ENCODE data around the gene SNAPC4. TPM values are rescaled to one million over a fixed set of nuclear protein-coding genes. Genes with fewer than 3 reads are reported as not detected.

The SNAPC4 gene
- total and polyA plus RNA-seq, 2 experiments from 2014 or later: 6.3 to 10.5 TPM

DNA sequence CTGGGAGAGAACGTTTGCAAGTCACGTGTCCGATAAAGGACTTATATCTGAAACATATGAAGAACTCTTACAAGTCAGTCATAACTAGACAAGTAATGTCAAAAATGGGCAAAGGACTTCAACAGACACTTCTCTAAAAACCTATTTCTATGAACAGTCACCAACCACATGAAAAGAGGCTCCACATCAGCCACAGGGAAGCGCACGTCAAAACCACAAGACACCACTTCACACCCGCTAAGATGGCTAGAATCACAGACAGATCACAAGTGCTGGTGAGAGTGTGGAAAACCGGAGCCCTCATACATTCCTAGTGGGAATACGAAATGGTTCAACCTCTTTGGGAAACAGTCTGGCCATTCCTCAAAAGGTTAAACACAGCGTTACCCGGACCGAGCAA, 15.0 kb downstream of the SNAPC4 start:
- Histone ChIP-seq H3K27ac (no peak overlapping the region), H3K9me3 (ENCODE audit: low read depth) (no peaks in the 10 kb centered on the region), H3K79me2 (no peaks in the 10 kb centered on the region), H3K4me3 (no peak overlapping the region), H2AFZ (no peak overlapping the region), H3K27me3 (no peaks in the 10 kb centered on the region), H3K4me2 (no peak overlapping the region), H3K36me3 (replicated peaks; ENCODE audit: insufficient read depth, low read depth) (no peaks in the 10 kb centered on the region), H3K4me1 (ENCODE audit: insufficient read depth) (no peaks in the 10 kb centered on the region), H4K20me1 (ENCODE audit: insufficient read depth, poor library complexity, severe bottlenecking) (no peaks in the 10 kb centered on the region), H3K9me2 (replicated peaks; ENCODE audit: insufficient read depth) (no peaks in the 10 kb centered on the region)
- TF ChIP-seq, protein P1, sequence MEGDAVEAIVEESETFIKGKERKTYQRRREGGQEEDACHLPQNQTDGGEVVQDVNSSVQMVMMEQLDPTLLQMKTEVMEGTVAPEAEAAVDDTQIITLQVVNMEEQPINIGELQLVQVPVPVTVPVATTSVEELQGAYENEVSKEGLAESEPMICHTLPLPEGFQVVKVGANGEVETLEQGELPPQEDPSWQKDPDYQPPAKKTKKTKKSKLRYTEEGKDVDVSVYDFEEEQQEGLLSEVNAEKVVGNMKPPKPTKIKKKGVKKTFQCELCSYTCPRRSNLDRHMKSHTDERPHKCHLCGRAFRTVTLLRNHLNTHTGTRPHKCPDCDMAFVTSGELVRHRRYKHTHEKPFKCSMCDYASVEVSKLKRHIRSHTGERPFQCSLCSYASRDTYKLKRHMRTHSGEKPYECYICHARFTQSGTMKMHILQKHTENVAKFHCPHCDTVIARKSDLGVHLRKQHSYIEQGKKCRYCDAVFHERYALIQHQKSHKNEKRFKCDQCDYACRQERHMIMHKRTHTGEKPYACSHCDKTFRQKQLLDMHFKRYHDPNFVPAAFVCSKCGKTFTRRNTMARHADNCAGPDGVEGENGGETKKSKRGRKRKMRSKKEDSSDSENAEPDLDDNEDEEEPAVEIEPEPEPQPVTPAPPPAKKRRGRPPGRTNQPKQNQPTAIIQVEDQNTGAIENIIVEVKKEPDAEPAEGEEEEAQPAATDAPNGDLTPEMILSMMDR (IDR thresholded peaks at IDR 0.05; ENCODE audit: poor library complexity): no peak
- TF ChIP-seq EZH2 (IDR thresholded peaks at IDR 0.05; ENCODE audit: borderline replicate concordance) (no peak), EZH2phosphoT487 (IDR thresholded peaks at IDR 0.05; ENCODE audit: low read depth, severe bottlenecking, unreplicated experiment) (no peak)
- DNase-seq (ENCODE audit: low spot score): no peak
- 97% methylated on average over 11 of the region's 11 CpGs for WGBS (ENCODE audit: low lambda C conversion rate, missing lambda C conversion rate)

DNA sequence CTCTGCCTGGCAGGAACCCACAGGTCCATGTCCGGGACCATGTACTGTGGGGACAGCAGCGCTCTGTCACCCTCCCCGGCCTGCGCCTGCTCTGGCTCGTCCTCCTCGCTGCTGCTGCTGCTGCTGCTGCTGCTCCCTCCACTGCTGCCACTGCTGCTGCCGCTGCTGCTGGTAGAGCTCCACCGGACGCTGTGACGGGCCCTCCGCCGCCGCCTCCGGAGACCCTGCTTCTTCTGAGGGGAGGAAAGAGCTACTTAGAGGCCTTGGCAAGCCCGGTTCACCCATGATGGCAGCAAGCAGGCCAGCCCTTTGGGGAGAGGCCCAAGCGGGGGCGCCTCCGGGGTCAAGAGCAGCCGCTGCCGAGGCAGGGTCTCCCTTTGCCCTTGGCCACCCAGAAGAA, 16.5 kb downstream of the SNAPC4 start:
- H3K4me1 ChIP-seq (ENCODE audit: insufficient read depth): no peaks in the 10 kb centered on the region
- H3K9me3 ChIP-seq (ENCODE audit: low read depth): no peaks in the 10 kb centered on the region
- no peaks in the 10 kb centered on the region for H3K27me3 ChIP-seq
- H3K27ac ChIP-seq: no peak overlapping the region
- no peak overlapping the region for H3K4me2 ChIP-seq
- no peak for DNase-seq (ENCODE audit: low spot score)
- no peak overlapping the region for H3K4me3 ChIP-seq
- no peaks in the 10 kb centered on the region for H3K79me2 ChIP-seq
- H3K9me2 ChIP-seq (replicated peaks; ENCODE audit: insufficient read depth): no peaks in the 10 kb centered on the region
- no peaks in the 10 kb centered on the region for H4K20me1 ChIP-seq (ENCODE audit: insufficient read depth, poor library complexity, severe bottlenecking)
- H3K36me3 ChIP-seq (replicated peaks; ENCODE audit: insufficient read depth, low read depth): no peaks in the 10 kb centered on the region
- no peak overlapping the region for H2AFZ ChIP-seq
- WGBS (ENCODE audit: low lambda C conversion rate, missing lambda C conversion rate): 99% methylated on average over 20 of the region's 20 CpGs
- TF ChIP-seq EZH2phosphoT487 (IDR thresholded peaks at IDR 0.05; ENCODE audit: low read depth, severe bottlenecking, unreplicated experiment) (no peak), EZH2 (IDR thresholded peaks at IDR 0.05; ENCODE audit: borderline replicate concordance) (no peak)
- TF ChIP-seq, protein P1 (IDR thresholded peaks at IDR 0.05; ENCODE audit: poor library complexity): no peak

DNA sequence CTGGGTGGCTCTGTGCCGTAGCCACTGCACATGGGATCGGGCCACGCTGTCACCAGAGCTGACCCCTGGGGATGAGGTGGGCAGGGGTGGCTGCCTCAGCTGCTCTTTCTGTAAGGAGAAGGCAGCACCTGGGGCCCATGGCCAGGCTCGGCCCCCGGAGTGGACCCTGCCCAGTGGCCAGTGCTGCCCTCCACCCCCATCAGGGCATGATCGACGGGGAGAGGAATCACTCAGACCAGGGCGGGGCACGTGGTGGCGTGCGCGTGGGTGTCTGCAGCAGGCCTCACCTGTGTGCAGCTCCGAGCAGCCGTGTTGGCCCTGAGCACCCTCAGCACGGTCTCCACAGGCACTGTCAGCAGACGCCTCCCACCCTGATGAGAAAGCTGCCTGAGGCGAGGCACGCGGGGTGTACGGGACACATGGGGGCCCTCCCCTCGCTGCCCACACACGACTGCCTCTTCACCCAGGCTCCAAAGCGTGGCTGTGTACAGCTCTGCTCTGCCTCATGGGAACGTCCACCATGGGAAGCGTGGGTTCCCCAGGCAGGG, 17.9 kb downstream of the SNAPC4 start:
- no peak for TF ChIP-seq EZH2phosphoT487 (IDR thresholded peaks at IDR 0.05; ENCODE audit: low read depth, severe bottlenecking, unreplicated experiment)
- TF ChIP-seq, protein P1 (IDR thresholded peaks at IDR 0.05; ENCODE audit: poor library complexity): no peak
- no peak for TF ChIP-seq EZH2 (IDR thresholded peaks at IDR 0.05; ENCODE audit: borderline replicate concordance)

More for the DNA sequence above, 17.9 kb downstream of the SNAPC4 start:
- WGBS (ENCODE audit: low lambda C conversion rate, missing lambda C conversion rate): 92% methylated on average over 25 of the region's 25 CpGs
- Histone ChIP-seq H3K27ac (no peak overlapping the region), H3K36me3 (replicated peaks; ENCODE audit: insufficient read depth, low read depth) (no peaks in the 10 kb centered on the region), H4K20me1 (ENCODE audit: insufficient read depth, poor library complexity, severe bottlenecking) (no peaks in the 10 kb centered on the region), H3K9me3 (ENCODE audit: low read depth) (no peaks in the 10 kb centered on the region), H3K4me3 (no peak overlapping the region), H3K4me2 (no peak overlapping the region), H2AFZ (no peak overlapping the region), H3K4me1 (ENCODE audit: insufficient read depth) (no peaks in the 10 kb centered on the region), H3K27me3 (no peaks in the 10 kb centered on the region), H3K79me2 (no peaks in the 10 kb centered on the region), H3K9me2 (replicated peaks; ENCODE audit: insufficient read depth) (no peaks in the 10 kb centered on the region)
- DNase-seq (ENCODE audit: low spot score): no peak

Data from hepatocyte (in vitro differentiated cells).